Calu3 (cell line): ENCODE results near the gene PODXL2. TPM values are rescaled to one million over a fixed set of nuclear protein-coding genes. Genes with fewer than 3 reads are reported as not detected.

Source experiments
- BruUV-seq: library from RNA; stranded (reverse); fragments of 400-500 nt; replicated peaks from 2 replicates; lab custom pipeline; 2021; lab: Mats Ljungman, UMichigan
- CTCF ChIA-PET: fragments of 300-600 bp; sonication (Branson Sonifier 250); formaldehyde crosslinking; loops from one replicate; lab custom pipeline; 2022; ENCODE audit warnings: antibody characterized with exemption; lab: Charles Lee
- DNase-seq: peaks from one replicate; pipeline ENCODE4 v3.0.0; 2022
- H3K27ac Mint-ChIP-seq: one replicate; pipeline ENCODE4 v1.8.0; 2022; ENCODE audit warnings: mixed read lengths; ENCODE audit not compliant: unreplicated experiment
- H3K27me3 Mint-ChIP-seq: one replicate; pipeline ENCODE4 v1.8.0; 2022; ENCODE audit warnings: mixed read lengths; ENCODE audit not compliant: unreplicated experiment
- H3K36me3 Mint-ChIP-seq: one replicate; pipeline ENCODE4 v1.8.0; 2022; ENCODE audit warnings: mild to moderate bottlenecking, moderate library complexity, mixed read lengths; ENCODE audit not compliant: insufficient read depth, unreplicated experiment
- H3K4me1 Mint-ChIP-seq: one replicate; pipeline ENCODE4 v1.8.0; 2022; ENCODE audit warnings: mild to moderate bottlenecking, low read depth, mixed read lengths; ENCODE audit not compliant: unreplicated experiment
- H3K4me3 Mint-ChIP-seq: one replicate; pipeline ENCODE4 v1.8.0; 2022; ENCODE audit warnings: mild to moderate bottlenecking, low read depth, moderate library complexity, mixed read lengths; ENCODE audit not compliant: unreplicated experiment
- H3K9me3 Mint-ChIP-seq: one replicate; pipeline ENCODE4 v1.8.0; 2022; ENCODE audit warnings: low read depth, mixed read lengths; ENCODE audit not compliant: unreplicated experiment
- CTCF ChIP-seq: fragments of 200-600 bp; IDR thresholded peaks from one replicate; pipeline ENCODE4 v1.8.0; 2022; ENCODE audit warnings: antibody characterized with exemption; ENCODE audit not compliant: unreplicated experiment
- intact Hi-C: fragments of 100-400 bp; cut with micrococcal nuclease; formaldehyde crosslinking; loops from one replicate; pipeline ENCODE4 v1.10.0; 2022; ENCODE audit not compliant: unreplicated experiment
- total RNA-seq: library from RNA; stranded (reverse); gene quantifications from 2 replicates; pipeline ENCODE4 v1.2.3, GENCODE V29; 2022

PODXL2 gene
- total RNA-seq, 1 experiment from 2014 or later: 36.1 TPM

DNA sequence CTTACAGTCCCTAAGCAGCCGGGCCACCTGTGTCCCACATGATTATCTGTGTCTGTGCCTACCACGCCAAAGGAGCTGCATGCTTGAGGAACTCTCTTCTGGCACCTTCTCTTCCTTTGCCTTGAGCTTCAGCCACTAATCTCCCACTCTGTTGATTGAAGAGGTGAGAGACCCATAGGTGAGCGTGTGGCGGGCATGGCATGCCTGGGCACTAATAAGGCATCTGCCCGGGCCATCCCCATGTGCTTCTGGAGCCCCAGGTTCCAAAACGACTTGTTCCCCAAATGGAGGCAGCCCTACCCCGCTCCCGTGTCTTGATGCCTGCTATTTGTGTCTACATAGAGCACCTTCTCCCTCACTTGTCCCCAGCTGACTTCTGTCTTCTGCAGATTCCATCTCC is 17.7 kb upstream of the PODXL2 start:
- CTCF ChIA-PET: no interaction called here
- H3K36me3 Mint-ChIP-seq: peaks cover 42% of the 10 kb centered on the region
- DNase-seq: no peak
- TF ChIP-seq CTCF: no peak
- intact Hi-C loops: no loop called here
- peaks cover 16% of the 10 kb centered on the region for H3K4me1 Mint-ChIP-seq
- H3K9me3 Mint-ChIP-seq: no peaks in the 10 kb centered on the region
- no peak overlapping the region for H3K27ac Mint-ChIP-seq
- no TSS peak for BruUV-seq
- no peaks in the 10 kb centered on the region for H3K27me3 Mint-ChIP-seq
- no peak overlapping the region for H3K4me3 Mint-ChIP-seq

DNA sequence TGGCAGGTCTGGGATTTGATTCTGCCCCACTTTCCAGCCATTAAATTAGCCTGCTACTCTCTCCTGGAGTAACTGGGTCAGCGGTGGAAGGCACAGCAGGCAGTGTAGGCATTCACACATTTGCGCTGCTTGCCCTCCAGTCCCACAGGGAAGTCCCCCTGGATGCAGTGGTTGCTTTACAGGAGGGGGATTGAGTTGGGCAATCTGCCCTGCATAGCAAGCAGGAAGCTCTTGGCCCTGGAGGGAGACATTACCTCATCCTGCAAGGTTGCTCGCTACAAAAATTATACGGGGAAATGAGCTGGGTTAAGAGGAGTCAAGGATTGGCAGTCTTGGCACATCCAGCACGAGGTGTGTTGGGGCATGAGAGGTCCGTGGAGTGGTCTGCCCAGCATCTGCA is 16.0 kb upstream of the PODXL2 start:
- H3K4me1 Mint-ChIP-seq: peaks cover 16% of the 10 kb centered on the region
- no peak for DNase-seq
- no peak for TF ChIP-seq CTCF
- intact Hi-C loops: no loop called here
- no peak overlapping the region for H3K4me3 Mint-ChIP-seq
- no peaks in the 10 kb centered on the region for H3K27me3 Mint-ChIP-seq
- no peaks in the 10 kb centered on the region for H3K9me3 Mint-ChIP-seq
- BruUV-seq: no TSS peak
- H3K27ac Mint-ChIP-seq: no peak overlapping the region
- H3K36me3 Mint-ChIP-seq: peaks cover 37% of the 10 kb centered on the region
- CTCF ChIA-PET: interaction anchor here (1.6 kb wide), 1 partner anchor 15 kb away, joined by 5 read pairs; the partner anchor contains the start of gene MCM2

- DNase-seq: no peak
- no peak overlapping the region for H3K27ac Mint-ChIP-seq
- TF ChIP-seq CTCF: no peak
- H3K9me3 Mint-ChIP-seq: no peaks in the 10 kb centered on the region
- peaks cover 16% of the 10 kb centered on the region for H3K4me1 Mint-ChIP-seq
- no TSS peak for BruUV-seq
- no peaks in the 10 kb centered on the region for H3K27me3 Mint-ChIP-seq
- CTCF ChIA-PET: interaction anchor here (1.6 kb wide), 1 partner anchor 15 kb away, joined by 5 read pairs; the partner anchor contains the start of gene MCM2
- peaks cover 37% of the 10 kb centered on the region for H3K36me3 Mint-ChIP-seq
- no peak overlapping the region for H3K4me3 Mint-ChIP-seq
- intact Hi-C loops: no loop called here
Measured at GRCh38 chr3:127613406-127613805, 15.6 kb upstream of the PODXL2 start.

GRCh38 chr3:127614928-127615589 is 13.9 kb upstream of the PODXL2 start:
- no TSS peak for BruUV-seq
- Mint-ChIP-seq H3K27me3 (no peaks in the 10 kb centered on the region), H3K36me3 (peaks cover 36% of the 10 kb centered on the region), H3K4me3 (no peak overlapping the region), H3K9me3 (no peaks in the 10 kb centered on the region), H3K4me1 (peaks cover 15% of the 10 kb centered on the region), H3K27ac (peak overlapping the region; percentile 13)
- intact Hi-C loops: no loop called here
- CTCF ChIA-PET: interaction anchor here (0.6 kb wide), 1 partner anchor 702 kb away, joined by 3 read pairs; no protein-coding TSS in a partner anchor
- no peak for DNase-seq
- no peak for TF ChIP-seq CTCF
